H1 (cell line): ENCODE data around the gene SATB2. TPM values are rescaled to one million over a fixed set of nuclear protein-coding genes. Genes with fewer than 3 reads are reported as not detected.
A peak's percentile ranks its signal among the peaks of the same experiment; 100 is the strongest.

Experiments
- CTCF ChIA-PET: fragments of 300-600 bp; sonication (Branson Sonifier 250); formaldehyde crosslinking; loops from one replicate; lab custom pipeline; 2021; ENCODE audit not compliant: partially characterized antibody; lab: Charles Lee
- POLR2A ChIA-PET: fragments of 300-600 bp; sonication (Branson Sonifier 250); formaldehyde crosslinking; loops from one replicate; lab custom pipeline; 2021; ENCODE audit warnings: inconsistent platforms; ENCODE audit not compliant: partially characterized antibody; lab: Charles Lee
- DNase-seq, 2 experiments: peaks; one replicate each; pipeline versions ENCODE4 v3.0.0 to v3.0.0-alpha.2; 2010 to 2022; ENCODE audit warnings: low spot score in 2 of 2, low read depth in 1 of 2, mixed read lengths in 1 of 2
- FAIRE-seq: peaks from 2 replicates; lab custom pipeline; 2011; peaks lifted over from hg19 to GRCh38; lab: Jason Lieb, UNC
- H2AFZ ChIP-seq: 2 replicates; pipeline ENCODE4 v1.8.1; 2012; ENCODE audit warnings: low read length, inconsistent platforms
- H2AK5ac ChIP-seq: 2 replicates; pipeline ENCODE4 v1.6.1; 2013; ENCODE audit warnings: low read depth, low read length
- H2BK120ac ChIP-seq: replicated peaks from 2 replicates; pipeline ENCODE3; 2013; ENCODE audit warnings: low read depth, low read length, inconsistent platforms
- H2BK12ac ChIP-seq: 2 replicates; pipeline ENCODE4 v1.6.1; 2013; ENCODE audit warnings: low read depth, low read length
- H2BK15ac ChIP-seq: 2 replicates; pipeline ENCODE4 v1.6.1; 2013; ENCODE audit warnings: low read length
- H2BK20ac ChIP-seq: 2 replicates; pipeline ENCODE4 v1.6.1; 2013; ENCODE audit warnings: low read length
- H2BK5ac ChIP-seq: 2 replicates; pipeline ENCODE4 v1.6.1; 2013; ENCODE audit warnings: low read depth, low read length
- H3K14ac ChIP-seq: 2 replicates; pipeline ENCODE4 v1.6.1; 2013; ENCODE audit warnings: inconsistent platforms; ENCODE audit not compliant: insufficient read length
- H3K18ac ChIP-seq: 2 replicates; pipeline ENCODE4 v1.6.1; 2013; ENCODE audit warnings: low read length; ENCODE audit errors: extremely low read depth
- H3K23ac ChIP-seq: 2 replicates; pipeline ENCODE4 v1.6.1; 2013; ENCODE audit warnings: inconsistent platforms; ENCODE audit not compliant: insufficient read length
- H3K23me2 ChIP-seq: 2 replicates; pipeline ENCODE4 v1.6.1; 2013; ENCODE audit warnings: low read depth, low read length
- H3K27ac ChIP-seq: 2 replicates; pipeline ENCODE4 v1.6.1; 2011; ENCODE audit warnings: low read depth, low read length, inconsistent platforms
- H3K27me3 ChIP-seq, 4 experiments: replicated peaks in 1 of 4; 1 replicate in 1 of 4; 2 replicates in 3 of 4; pipeline versions ENCODE4 v1.6.1 to v1.8.1; 2011 to 2013; ENCODE audit warnings: low read length in 3 of 4, mild to moderate bottlenecking in 3 of 4, inconsistent platforms in 2 of 4, mixed read lengths in 2 of 4, moderate library complexity in 1 of 4; ENCODE audit not compliant: control insufficient read depth in 3 of 4, insufficient read depth in 3 of 4; ENCODE audit errors: extremely low read depth in 1 of 4
- H3K36me3 ChIP-seq, 4 experiments: 2 replicates each; pipeline versions ENCODE4 v1.6.1 to v1.8.1; 2011 to 2013; ENCODE audit warnings: mild to moderate bottlenecking in 4 of 4, low read length in 3 of 4, moderate library complexity in 2 of 4, control low read depth in 1 of 4, inconsistent platforms in 1 of 4; ENCODE audit not compliant: insufficient read depth in 4 of 4, control insufficient read depth in 2 of 4
- H3K4ac ChIP-seq: replicated peaks from 2 replicates; pipeline ENCODE3; 2013; ENCODE audit warnings: low read length, low read depth, mixed read lengths, inconsistent platforms; ENCODE audit not compliant: insufficient read length
- H3K4me1 ChIP-seq, 4 experiments: replicated peaks in 1 of 4; 1 replicate in 1 of 4; 2 replicates in 3 of 4; pipeline versions ENCODE4 v1.6.1 to v1.8.1; 2011 to 2013; ENCODE audit warnings: low read length in 3 of 4, inconsistent platforms in 2 of 4, mixed read lengths in 1 of 4; ENCODE audit not compliant: insufficient read depth in 4 of 4, control insufficient read depth in 3 of 4
- H3K4me2 ChIP-seq, 2 experiments: 2 replicates each; pipeline versions ENCODE4 v1.6.1 to v1.8.1; 2011 to 2013; ENCODE audit warnings: low read depth in 2 of 2, low read length in 2 of 2, control low read depth in 1 of 2, inconsistent platforms in 1 of 2, mild to moderate bottlenecking in 1 of 2; ENCODE audit not compliant: insufficient read depth in 1 of 2
- H3K4me3 ChIP-seq, 4 experiments: fragments of 200-600, 300-600 bp in 1 of 4; sonication (generic), shearing (Covaris generic), sonication (Bioruptor Twin) in 1 of 4; 2 replicates each; pipeline versions ENCODE4 v1.5.1 to v1.8.1; 2011 to 2016; ENCODE audit warnings: low read length in 4 of 4, low read depth in 3 of 4, control low read depth in 2 of 4, inconsistent platforms in 2 of 4, mild to moderate bottlenecking in 2 of 4, mixed read lengths in 1 of 4, moderate library complexity in 1 of 4; ENCODE audit not compliant: insufficient read depth in 2 of 4; ENCODE audit errors: extremely low read depth in 1 of 4
- H3K56ac ChIP-seq: replicated peaks from 2 replicates; pipeline ENCODE3; 2013; ENCODE audit warnings: low read depth, mild to moderate bottlenecking, mixed read lengths, low read length, inconsistent platforms; ENCODE audit not compliant: insufficient read length
- H3K79me1 ChIP-seq: 2 replicates; pipeline ENCODE4 v1.6.1; 2013; ENCODE audit warnings: low read depth, low read length, control low read depth
- H3K79me2 ChIP-seq, 2 experiments: 2 replicates each; pipeline versions ENCODE4 v1.6.1 to v1.8.1; 2012 to 2013; ENCODE audit warnings: low read length in 2 of 2, mild to moderate bottlenecking in 2 of 2, inconsistent platforms in 1 of 2; ENCODE audit not compliant: insufficient read depth in 2 of 2, control insufficient read depth in 1 of 2
- H3K9ac ChIP-seq, 4 experiments: replicated peaks in 1 of 4; 1 replicate in 1 of 4; 2 replicates in 3 of 4; pipeline versions ENCODE4 v1.6.1 to v1.8.1; 2011 to 2013; ENCODE audit warnings: low read depth in 3 of 4, low read length in 3 of 4, control low read depth in 2 of 4, mild to moderate bottlenecking in 2 of 4, moderate library complexity in 2 of 4, inconsistent platforms in 1 of 4; ENCODE audit errors: extremely low read depth in 1 of 4
- H3K9me3 ChIP-seq, 2 experiments: 2 replicates each; pipeline versions ENCODE4 v1.6.1 to v1.8.1; 2012 to 2013; ENCODE audit warnings: mild to moderate bottlenecking in 2 of 2, moderate library complexity in 2 of 2, control low read depth in 1 of 2, inconsistent platforms in 1 of 2, low read depth in 1 of 2, low read length in 1 of 2, mixed read lengths in 1 of 2; ENCODE audit not compliant: insufficient read depth in 2 of 2
- H4K20me1 ChIP-seq, 2 experiments: replicated peaks in 1 of 2; 2 replicates each; pipeline versions ENCODE3 to v1.8.1; 2011 to 2013; ENCODE audit warnings: inconsistent platforms in 2 of 2, low read length in 2 of 2, mild to moderate bottlenecking in 1 of 2; ENCODE audit not compliant: insufficient read depth in 2 of 2, control insufficient read depth in 1 of 2
- H4K5ac ChIP-seq: 2 replicates; pipeline ENCODE4 v1.6.1; 2013; ENCODE audit warnings: low read length, low read depth, mixed read lengths, inconsistent platforms; ENCODE audit not compliant: insufficient read length
- H4K8ac ChIP-seq: 2 replicates; pipeline ENCODE4 v1.8.0; 2013; ENCODE audit warnings: mild to moderate bottlenecking, moderate library complexity, low read length, inconsistent platforms; ENCODE audit not compliant: insufficient read depth; ENCODE audit errors: extremely low read depth
- H4K91ac ChIP-seq: replicated peaks from 2 replicates; pipeline ENCODE3; 2013; ENCODE audit warnings: low read length, mixed read lengths, inconsistent platforms; ENCODE audit not compliant: insufficient read length
- CEBPB ChIP-seq: IDR thresholded peaks from 2 replicates; pipeline ENCODE4 v1.6.1; 2012; ENCODE audit warnings: low read depth, low read length
- NRF1 ChIP-seq: IDR thresholded peaks from 2 replicates; pipeline ENCODE4 v1.6.1; 2011; ENCODE audit warnings: mild to moderate bottlenecking, low read depth, low read length, improper control_type of control experiment
- RAD21 ChIP-seq, 2 experiments: IDR thresholded peaks in 1 of 2; conservative IDR thresholded peaks in 1 of 2; 2 replicates each; pipeline ENCODE4 v1.6.1; 2011; ENCODE audit warnings: low read depth in 2 of 2, low read length in 2 of 2, improper control_type of control experiment in 1 of 2, inconsistent platforms in 1 of 2, mild to moderate bottlenecking in 1 of 2, moderate library complexity in 1 of 2
- polyA plus RNA-seq, 7 experiments: library from polyadenylated mRNA; depleted of rRNA in 3 of 7; stranded (reverse) in 5 of 7; unstranded in 2 of 7; fragments of >200 nt in 5 of 7; fragments of 200-250 nt in 2 of 7; gene quantifications; 1 replicate in 5 of 7; 2 replicates in 1 of 7; 4 replicates in 1 of 7; pipeline versions ENCODE4 v1.2.1 to v1.2.3, GENCODE V29; 2011 to 2013; ENCODE audit warnings: missing spikeins in 2 of 7, mixed read lengths in 2 of 7
- total RNA-seq: library from RNA; stranded (reverse); fragmentation: NEBNext Ultra II Directional; extraction: Animal tissue kit (Norgen Biotek cat#: 25700); gene quantifications from 2 replicates; pipeline ENCODE4 v1.2.1, GENCODE V29; 2021

Gene SATB2
- total and polyA plus RNA-seq, 2 of the 8 experiments (the other 6 are each of a cell fraction or from before 2014, with no cell fraction given), result 1.3 to 5.7 TPM

- no peak overlapping the region for H2BK20ac ChIP-seq
- H2AK5ac ChIP-seq, result no peak overlapping the region
- no peak overlapping the region for H4K91ac ChIP-seq
- H3K9me3 ChIP-seq, result no peaks in the 10 kb centered on the region
- no peaks in the 10 kb centered on the region for H3K79me1 ChIP-seq
- ChIA-PET CTCF (no interaction called here), POLR2A (no interaction called here)
- no peak overlapping the region for H3K23ac ChIP-seq
- DNase-seq (no peak), FAIRE-seq (no peak)
- no peak overlapping the region for H3K4ac ChIP-seq
- H3K4me2 ChIP-seq, result no peak overlapping the region
- no peak overlapping the region for H2BK120ac ChIP-seq
- no peaks in the 10 kb centered on the region for H4K20me1 ChIP-seq
- H3K56ac ChIP-seq, result no peak overlapping the region
- H3K27ac ChIP-seq, result no peak overlapping the region
- H3K79me2 ChIP-seq, result no peaks in the 10 kb centered on the region
- no peak overlapping the region for H2BK5ac ChIP-seq
- no peak overlapping the region for H3K9ac ChIP-seq
- 0 out of 4 replicates have a peak, but pooled peaks of 1 of the 2 experiments have one; percentile 0 for TF ChIP-seq RAD21 (IDR thresholded peaks at IDR 0.05 in 1 of 2, conservative IDR thresholded peaks at IDR 0.05 in 1 of 2; ENCODE audit: low read depth in 2 of 2, low read length in 2 of 2)
- TF ChIP-seq NRF1, result no peak
- TF ChIP-seq CEBPB, result no peak
- no peak overlapping the region for H3K14ac ChIP-seq
- no peaks in the 10 kb centered on the region for H3K23me2 ChIP-seq
- H3K4me1 ChIP-seq, result peaks cover 0 to 7% (median 3%) of the 10 kb centered on the region in 4 experiments; a peak in 5 of 7 replicates
- H3K36me3 ChIP-seq, result no peaks in the 10 kb centered on the region
- H2BK12ac ChIP-seq, result no peak overlapping the region
- no peak overlapping the region for H3K18ac ChIP-seq
- H3K27me3 ChIP-seq, result no peaks in the 10 kb centered on the region
- no peak overlapping the region for H3K4me3 ChIP-seq
- H4K8ac ChIP-seq, result no peak overlapping the region
- no peak overlapping the region for H2AFZ ChIP-seq
- no peak overlapping the region for H4K5ac ChIP-seq
- no peak overlapping the region for H2BK15ac ChIP-seq
Measured at GRCh38 chr2:199440118-199440517, 17.6 kb downstream of the SATB2 start.
